GM12891 (cell line): ENCODE data around the gene SLIT1.
A peak's percentile ranks its signal among the peaks of the same experiment; 100 is the strongest.

Source experiments
- DNase-seq: peaks from one replicate; pipeline ENCODE4 v3.0.0; 2011; ENCODE audit warnings: low spot score; ENCODE audit not compliant: insufficient read length
- FAIRE-seq: peaks from 2 replicates; lab custom pipeline; 2011; peaks lifted over from hg19 to GRCh38; lab: Jason Lieb, UNC
- PAX5 ChIP-seq: IDR thresholded peaks from 2 replicates; pipeline ENCODE4 v1.6.1; 2011; ENCODE audit warnings: low read length, moderate library complexity, mild to moderate bottlenecking; ENCODE audit not compliant: insufficient read depth, severe bottlenecking
- POLR2A ChIP-seq: IDR thresholded peaks from 2 replicates; pipeline ENCODE4 v1.6.1; 2011; ENCODE audit warnings: low read depth, low read length, control low read depth
- POLR2AphosphoS5 ChIP-seq: IDR thresholded peaks from 2 replicates; pipeline ENCODE4 v1.6.1; 2011; ENCODE audit warnings: low read depth, low read length, control low read depth
- POU2F2 ChIP-seq: IDR thresholded peaks from 2 replicates; pipeline ENCODE4 v1.6.1; 2011; ENCODE audit warnings: low read depth, mild to moderate bottlenecking, control low read depth, low read length, moderate library complexity
- SPI1 ChIP-seq: IDR thresholded peaks from 2 replicates; pipeline ENCODE4 v1.6.1; 2011; ENCODE audit warnings: low read depth, low read length, control low read depth
- TAF1 ChIP-seq: IDR thresholded peaks from 2 replicates; pipeline ENCODE4 v1.6.1; 2011; ENCODE audit warnings: low read depth, low read length, control low read depth

Gene SLIT1

GRCh38 chr10:96999337-96999736 is 186.4 kb downstream of the SLIT1 start:
- FAIRE-seq (no peak), DNase-seq (no peak)
- no peak for TF ChIP-seq SPI1
- no peak for TF ChIP-seq POLR2AphosphoS5
- no peak for TF ChIP-seq POU2F2
- TF ChIP-seq POLR2A = no peak
- no peak for TF ChIP-seq TAF1
- no peak for TF ChIP-seq PAX5

GRCh38 chr10:96998329-96998888 is 187.3 kb downstream of the SLIT1 start:
- DNase-seq (no peak), FAIRE-seq (no peak)
- TF ChIP-seq SPI1 (no peak), POLR2A (no peak), POLR2AphosphoS5 (no peak), POU2F2 (no peak), TAF1 (no peak), PAX5 (no peak)

GRCh38 chr10:96996275-96996965 is 189.3 kb downstream of the SLIT1 start:
- DNase-seq (no peak), FAIRE-seq (peak; percentile 86)
- TF ChIP-seq PAX5 (no peak), POLR2AphosphoS5 (no peak), SPI1 (no peak), TAF1 (no peak), POLR2A (no peak), POU2F2 (no peak)

GRCh38 chr10:96995851-96996250 is 189.9 kb downstream of the SLIT1 start:
- TF ChIP-seq TAF1 (no peak), POLR2A (no peak), POLR2AphosphoS5 (no peak), POU2F2 (no peak), SPI1 (no peak), PAX5 (no peak)
- DNase-seq = no peak
- no peak for FAIRE-seq

GRCh38 chr10:96992721-96993120 is 193.0 kb downstream of the SLIT1 start:
- DNase-seq = no peak
- TF ChIP-seq TAF1 (no peak), POU2F2 (no peak), SPI1 (peak; percentile 90), PAX5 (no peak), POLR2AphosphoS5 (no peak), POLR2A (no peak)
- peak; percentile 94 for FAIRE-seq

DNA sequence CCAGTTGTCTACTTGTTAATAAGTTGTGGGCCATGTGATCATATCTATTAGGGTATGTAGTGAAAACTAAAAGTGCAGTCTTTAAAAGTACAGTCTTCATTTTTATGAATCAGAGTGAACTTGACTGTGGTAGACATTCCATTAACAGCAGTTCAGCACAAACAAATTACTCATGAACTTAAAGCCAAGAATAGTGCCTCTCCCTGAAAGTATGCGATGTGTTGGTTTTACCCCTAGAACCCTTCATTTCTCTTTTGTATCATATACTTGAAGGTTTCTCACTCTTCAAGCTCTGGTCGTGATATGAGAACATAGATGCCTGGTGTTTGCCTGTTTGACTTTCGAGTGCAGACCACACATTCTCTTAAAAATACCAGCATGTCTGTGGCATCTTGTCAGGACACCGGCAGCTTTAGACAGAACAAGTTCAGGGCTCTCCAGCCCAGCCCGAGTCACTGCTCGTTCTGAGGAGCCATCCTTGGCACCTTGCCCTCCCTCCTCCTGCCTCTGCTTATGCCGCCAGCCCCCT is 194.4 kb downstream of the SLIT1 start:
- TF ChIP-seq POLR2AphosphoS5 = no peak
- no peak for TF ChIP-seq POLR2A
- TF ChIP-seq SPI1 = no peak
- TF ChIP-seq TAF1 = no peak
- TF ChIP-seq PAX5 = no peak
- no peak for TF ChIP-seq POU2F2
- FAIRE-seq = peak; percentile 71
- DNase-seq = no peak

DNA sequence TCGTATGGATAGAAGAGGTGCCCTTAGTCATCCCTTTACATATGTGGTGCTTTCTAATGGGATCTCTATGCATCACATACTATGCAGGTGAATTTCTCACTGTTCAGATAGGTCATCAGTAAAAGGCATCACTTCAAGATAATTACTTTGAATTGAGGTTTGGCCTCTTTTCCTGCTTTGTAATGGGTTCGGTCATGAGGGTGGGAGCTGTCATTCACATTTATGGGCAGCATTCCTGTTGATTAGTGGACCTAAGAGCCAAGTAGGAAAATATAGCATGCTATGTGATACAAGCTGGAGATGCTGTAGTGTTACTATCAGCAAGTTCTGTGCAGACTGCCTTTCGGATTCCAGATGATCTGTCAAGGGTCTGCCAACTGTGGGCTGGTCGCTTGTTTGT is 197.3 kb downstream of the SLIT1 start:
- no peak for TF ChIP-seq POLR2A
- TF ChIP-seq POU2F2 = no peak
- TF ChIP-seq PAX5 = no peak
- DNase-seq = no peak
- FAIRE-seq = no peak

- TF ChIP-seq POLR2AphosphoS5 (no peak), TAF1 (no peak), POU2F2 (no peak), PAX5 (no peak), SPI1 (no peak), POLR2A (no peak)
- peak; percentile 23 for FAIRE-seq
Measured at GRCh38 chr10:96987842-96988175, 197.9 kb downstream of the SLIT1 start.

DNA sequence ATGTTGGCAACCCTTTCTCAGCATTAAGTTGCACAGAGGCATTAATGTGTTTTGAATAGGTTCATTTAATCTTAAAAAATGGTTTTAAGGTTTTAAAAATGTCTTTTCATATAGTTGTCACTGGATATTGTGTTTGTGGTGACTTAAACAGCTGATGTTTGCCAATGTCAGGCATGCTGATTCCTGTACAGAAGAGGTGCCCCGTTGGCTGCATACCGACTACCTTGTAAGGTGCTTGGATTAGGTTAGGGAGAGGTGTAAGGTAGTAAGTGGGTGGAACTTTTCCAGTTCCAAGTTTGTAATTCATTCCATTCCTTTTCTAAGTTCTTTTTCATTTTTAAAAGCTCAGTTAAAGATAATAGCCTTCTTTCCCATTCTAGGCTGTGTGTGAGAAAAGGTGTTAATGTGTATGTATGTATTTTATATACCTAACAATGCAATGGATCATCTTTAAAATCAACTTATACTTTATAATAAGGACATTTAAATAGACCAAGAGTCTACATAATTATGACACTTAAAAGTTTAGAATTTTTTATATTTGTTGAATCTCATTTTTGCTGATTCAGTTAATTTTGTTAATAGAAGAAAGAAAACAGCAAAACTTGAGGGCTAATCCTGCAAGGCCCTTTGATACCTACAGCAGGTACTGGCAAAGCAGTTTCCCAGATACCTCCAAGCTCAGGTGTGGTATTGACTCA is 198.5 kb downstream of the SLIT1 start:
- DNase-seq = no peak
- no peak for TF ChIP-seq PAX5
- no peak for TF ChIP-seq POLR2A
- no peak for TF ChIP-seq POU2F2
- no peak for TF ChIP-seq POLR2AphosphoS5
- TF ChIP-seq SPI1 = no peak
- TF ChIP-seq TAF1 = no peak
- FAIRE-seq = no peak

More at GRCh38 chr10:96987842-96988175, 197.9 kb downstream of the SLIT1 start:
- DNase-seq = no peak

GRCh38 chr10:96986200-96986856 is 199.4 kb downstream of the SLIT1 start:
- no peak for TF ChIP-seq PAX5
- TF ChIP-seq SPI1 = no peak
- no peak for TF ChIP-seq POLR2A
- FAIRE-seq (peak; percentile 89), DNase-seq (no peak)
